COLO829 (cell line): ENCODE measurements around the gene GEN1.

Experiments
- DNase-seq: peaks from one replicate; pipeline ENCODE4 v3.0.0; 2012; ENCODE audit warnings: low spot score

GEN1 gene

GRCh38 chr2:17827785-17828184 is 73.8 kb downstream of the GEN1 start:
- no peak for DNase-seq

GRCh38 chr2:17830053-17831034 is 76.4 kb downstream of the GEN1 start:
- peak; percentile 66 for DNase-seq

- DNase-seq = no peak
These were observed 81.6 kb downstream of the GEN1 start for GRCh38 chr2:17835516-17835915.
